GM18867 (cell line): Measurements from ENCODE around the gene PEAK1.
"Not testable (repeated sequence)": the region's sequence is repeated elsewhere in the genome, so short reads cannot be mapped to it uniquely, and the experiment has no call there.

Source experiments
- ATAC-seq: cut with Tn5 transposase; IDR thresholded peaks from one replicate; pipeline ENCODE4 v1.9.1; 2021; ENCODE audit warnings: mild to moderate bottlenecking, moderate library complexity; ENCODE audit not compliant: unreplicated experiment

Gene PEAK1

DNA sequence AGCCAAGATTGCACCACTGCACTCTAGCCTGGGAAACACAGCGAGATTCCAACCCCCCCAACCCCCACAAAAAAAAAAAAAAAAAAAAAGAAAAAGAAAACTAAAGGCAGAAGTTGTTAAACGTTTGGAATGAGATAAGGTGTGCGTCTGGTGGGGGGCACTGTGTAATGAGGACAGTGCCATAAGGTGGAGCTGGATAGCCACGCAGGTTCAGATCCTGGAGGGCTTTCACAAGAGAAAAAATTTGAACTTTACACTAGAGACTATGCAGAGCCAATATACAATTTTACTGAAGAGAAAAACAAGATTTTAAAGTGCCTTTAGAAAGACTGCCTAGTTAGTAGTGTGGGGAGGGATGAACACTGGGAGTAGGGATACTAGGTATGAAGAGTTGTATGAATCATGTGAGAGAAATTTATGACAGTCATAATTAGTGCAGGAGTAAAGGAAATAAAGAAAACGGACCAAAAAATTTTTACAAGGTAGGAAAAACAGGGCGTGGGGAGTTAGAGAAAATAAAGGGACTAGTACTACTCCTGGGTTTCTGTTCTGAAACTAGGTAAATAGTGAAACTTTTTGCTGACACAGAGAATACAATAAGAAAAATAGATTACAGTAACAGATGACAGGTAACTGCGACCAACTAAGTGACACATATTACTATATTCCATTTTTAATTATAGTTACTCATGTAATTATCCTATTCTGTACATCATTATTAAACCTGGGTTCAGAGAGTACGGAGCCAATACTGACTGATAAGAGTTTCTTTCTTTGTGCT is 108.1 kb downstream of the PEAK1 start:
- no peak for ATAC-seq

DNA sequence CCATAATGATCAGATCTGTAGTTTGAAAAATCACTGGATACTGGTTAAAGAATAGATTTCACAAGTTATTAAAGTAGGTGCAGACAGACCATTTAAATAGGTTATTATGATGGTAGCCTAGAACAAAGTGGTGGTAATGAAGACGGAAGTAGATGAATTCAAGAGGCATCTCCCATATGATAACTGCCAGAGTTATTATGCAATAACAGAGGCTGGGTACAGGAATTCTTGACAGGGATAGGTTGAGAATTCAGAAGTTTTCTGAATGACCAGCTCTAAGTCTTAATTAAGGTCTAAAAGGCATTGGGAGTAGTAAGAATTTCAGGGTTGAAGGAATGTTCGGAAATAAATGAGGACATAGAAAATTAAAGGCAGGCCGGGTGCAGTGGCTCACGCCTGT is 108.9 kb downstream of the PEAK1 start:
- ATAC-seq = no peak

DNA sequence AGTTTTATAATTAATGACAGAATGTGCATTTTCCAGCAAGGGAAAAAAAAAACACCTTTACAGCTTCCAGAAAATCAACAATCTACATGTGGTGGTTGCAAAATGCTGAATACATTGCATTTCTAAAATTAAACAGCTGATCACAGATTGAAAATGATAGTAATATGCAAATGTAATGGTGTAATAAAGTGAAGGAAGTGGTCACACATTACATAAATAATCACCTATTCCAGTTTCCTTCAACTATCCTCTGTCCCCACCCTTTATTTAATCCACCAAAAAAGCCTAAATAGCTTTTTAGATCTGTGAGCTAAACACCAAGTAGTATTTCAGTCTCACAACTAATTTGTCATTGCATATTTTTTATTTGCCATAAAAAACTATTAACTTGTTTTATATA is 110.5 kb downstream of the PEAK1 start:
- ATAC-seq = no peak

DNA sequence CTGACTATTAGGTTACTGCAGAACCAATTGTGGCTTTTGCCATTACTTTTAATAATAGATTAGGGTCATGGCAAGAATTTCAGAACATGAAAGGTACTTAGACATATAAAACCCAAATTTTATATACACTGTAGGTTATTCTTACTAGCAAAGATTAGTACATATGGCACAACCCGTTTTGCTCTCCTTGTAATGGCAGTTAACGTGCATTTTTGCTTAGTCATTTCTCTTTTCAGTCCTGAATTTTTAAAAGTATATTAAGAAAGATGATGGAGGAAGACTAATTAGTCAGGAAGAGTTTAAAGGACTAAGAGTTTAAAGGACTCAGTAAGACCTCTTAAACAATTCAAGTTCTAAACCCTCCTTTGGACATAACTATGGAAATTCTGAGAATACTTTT is 114.0 kb downstream of the PEAK1 start:
- no peak for ATAC-seq

DNA sequence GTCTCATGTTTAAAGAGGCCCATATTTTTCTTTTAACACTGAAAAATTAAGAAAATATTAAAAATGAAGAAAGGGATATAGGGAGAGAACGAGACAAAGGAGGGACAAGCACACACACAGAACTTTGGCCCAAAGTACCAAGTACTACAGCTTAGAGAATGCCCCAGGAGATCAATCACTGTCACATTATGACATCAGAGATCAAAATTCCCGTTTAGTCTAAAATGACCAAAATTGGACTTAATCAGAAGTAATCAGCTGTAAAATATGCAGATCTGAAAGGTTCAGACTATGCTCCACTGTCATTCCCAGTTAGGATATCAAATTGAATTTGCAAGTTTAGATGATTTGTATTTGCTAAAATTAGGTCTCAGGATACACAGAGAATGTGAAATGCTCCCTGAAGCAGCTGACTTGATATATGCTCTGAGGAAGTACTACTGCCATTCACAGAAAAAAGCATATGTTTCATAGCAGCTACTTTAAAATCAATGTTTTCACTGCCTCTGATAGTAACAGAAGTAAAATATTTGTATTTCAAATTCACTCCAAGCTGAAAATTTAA is 123.0 kb downstream of the PEAK1 start:
- ATAC-seq = no peak

DNA sequence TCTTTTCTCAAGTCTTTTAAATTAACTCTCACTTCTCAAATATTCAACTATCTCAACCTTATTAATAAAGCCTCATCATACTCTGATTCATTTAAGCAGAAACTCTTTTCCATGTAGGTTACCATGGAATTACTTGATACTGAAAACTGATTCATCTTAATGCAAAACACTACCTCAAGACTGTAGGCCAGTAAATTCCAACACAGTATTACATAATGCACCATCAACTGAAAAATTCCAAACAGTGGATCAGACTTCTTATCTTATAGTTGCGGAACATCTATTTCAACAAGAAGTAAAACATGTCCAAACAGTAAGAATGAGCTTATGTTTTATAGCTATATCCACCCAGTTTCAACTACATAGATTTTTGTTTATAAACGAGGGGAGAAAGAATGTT is 124.5 kb downstream of the PEAK1 start:
- no peak for ATAC-seq

DNA sequence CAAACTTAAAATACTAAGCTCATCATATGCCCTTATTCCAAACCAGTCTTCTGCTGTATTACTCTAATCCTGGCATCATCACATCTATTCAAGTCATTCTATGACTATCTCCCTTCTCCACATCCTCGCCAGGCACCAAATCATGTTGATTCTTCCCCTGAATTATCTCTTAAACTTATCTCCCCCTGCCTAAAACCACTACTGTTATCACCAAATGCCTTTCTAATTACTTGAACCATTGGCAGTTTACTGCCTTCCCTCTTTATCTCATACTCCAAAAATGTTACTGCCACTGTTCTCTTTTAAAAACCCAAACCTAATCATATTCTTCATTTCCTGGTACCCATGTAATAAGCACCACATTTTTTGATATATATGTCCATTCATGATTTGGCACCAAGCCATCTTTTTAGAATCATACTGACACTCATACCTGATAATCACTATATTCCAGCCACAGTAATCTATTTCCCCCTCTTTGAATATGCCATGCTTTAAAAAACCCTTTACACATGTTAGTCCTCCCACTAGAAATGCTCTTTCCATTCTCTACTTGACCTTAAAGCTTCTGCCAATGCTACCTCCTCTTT is 126.8 kb downstream of the PEAK1 start:
- ATAC-seq = no peak

DNA sequence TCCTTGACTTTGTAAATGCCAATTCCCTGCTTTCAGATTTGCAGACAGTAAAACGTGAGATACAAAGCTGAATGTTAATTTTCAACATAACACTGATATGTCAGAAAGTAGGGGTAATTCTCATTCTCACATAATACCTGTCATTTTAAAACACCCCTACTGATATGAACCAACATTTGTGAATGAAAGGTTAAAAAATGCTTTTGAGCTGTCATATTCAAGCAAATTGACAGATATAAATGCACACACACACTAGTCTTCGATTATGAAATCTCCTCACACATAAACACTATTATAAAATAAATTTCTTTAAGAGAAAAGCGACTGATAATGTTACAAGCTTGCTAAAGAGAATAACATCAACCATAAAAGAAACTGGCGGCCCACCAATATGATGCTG is 128.8 kb downstream of the PEAK1 start:
- no peak for ATAC-seq

DNA sequence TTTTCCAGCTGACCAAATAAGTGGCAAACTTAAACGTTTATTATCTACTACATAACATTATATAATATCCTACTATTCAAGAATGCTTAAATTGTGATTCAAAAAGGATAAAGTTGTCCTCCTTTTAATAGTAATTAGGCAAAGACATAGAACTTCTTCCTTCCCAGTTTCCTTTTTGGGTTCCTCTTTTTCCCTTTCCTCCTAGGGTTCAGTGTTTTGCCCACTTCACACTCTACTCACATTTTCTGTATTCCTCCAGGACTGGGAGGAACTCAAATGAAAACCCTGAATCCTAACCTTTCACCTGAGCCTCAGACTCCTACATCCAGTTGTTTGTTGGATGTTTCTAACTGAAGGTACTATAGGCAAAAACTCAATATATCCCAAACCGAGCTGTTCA is 132.5 kb downstream of the PEAK1 start:
- ATAC-seq = no peak

DNA sequence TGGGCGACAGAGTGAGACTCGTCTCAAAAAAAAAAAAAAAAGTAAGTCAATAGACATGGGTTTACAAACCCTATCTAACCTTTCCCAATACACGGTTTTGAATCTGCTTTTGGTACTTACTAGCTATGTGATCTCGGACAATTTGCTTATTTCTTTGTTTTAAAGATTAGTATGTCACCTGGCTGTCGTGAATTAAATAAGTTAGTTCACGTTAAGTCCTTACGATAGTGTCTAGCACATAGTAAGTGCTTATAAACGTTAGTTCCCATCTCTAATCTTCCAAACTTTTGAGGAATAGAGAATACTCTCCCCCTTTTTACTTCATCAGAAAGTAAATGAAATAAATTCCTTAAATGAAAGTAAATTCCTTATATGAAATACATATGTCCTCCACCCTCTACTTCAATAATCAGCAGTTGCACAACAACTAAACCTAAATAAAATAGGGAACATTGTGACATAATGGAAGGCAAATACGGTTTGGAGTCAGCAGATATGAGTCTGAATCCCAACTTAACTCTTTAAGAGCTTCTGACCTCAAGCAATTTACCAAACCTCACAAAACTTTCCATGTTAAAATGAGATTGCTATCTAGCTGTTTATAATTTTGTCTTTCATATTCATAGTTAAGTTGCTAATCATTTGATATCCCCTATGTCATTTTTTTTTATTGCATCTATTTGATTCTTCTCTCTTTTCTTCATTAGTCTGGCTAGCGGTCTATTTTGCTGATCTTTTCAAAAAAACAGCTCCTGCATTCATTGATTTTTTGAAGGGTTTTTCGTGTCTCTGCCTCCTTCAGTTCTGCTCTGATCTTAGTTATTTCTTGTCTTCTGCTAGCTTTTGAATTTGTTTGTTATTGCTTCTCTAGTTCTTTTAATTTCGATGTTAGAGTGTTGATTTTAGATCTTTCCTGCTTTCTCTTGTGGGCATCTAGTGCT is 134.6 kb downstream of the PEAK1 start:
- no peak for ATAC-seq

DNA sequence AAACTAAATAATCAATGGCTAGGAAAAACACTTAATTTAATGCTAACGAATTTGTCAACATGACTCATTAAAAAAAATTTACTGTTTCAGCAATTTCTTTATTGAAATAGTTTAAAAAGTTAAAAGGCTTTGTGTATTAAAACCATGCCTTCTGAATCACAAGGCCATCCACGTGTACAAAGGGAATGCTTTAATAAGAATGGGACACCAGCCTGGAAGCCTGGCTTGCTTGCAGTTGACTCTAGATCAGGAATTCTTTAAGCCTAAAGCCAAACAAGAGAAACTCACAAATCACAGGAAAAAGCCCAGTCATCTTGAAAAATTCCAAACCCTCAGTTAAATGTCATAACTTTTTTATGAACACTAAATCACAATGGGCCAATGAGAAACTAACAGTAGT is 137.6 kb downstream of the PEAK1 start:
- no peak for ATAC-seq

DNA sequence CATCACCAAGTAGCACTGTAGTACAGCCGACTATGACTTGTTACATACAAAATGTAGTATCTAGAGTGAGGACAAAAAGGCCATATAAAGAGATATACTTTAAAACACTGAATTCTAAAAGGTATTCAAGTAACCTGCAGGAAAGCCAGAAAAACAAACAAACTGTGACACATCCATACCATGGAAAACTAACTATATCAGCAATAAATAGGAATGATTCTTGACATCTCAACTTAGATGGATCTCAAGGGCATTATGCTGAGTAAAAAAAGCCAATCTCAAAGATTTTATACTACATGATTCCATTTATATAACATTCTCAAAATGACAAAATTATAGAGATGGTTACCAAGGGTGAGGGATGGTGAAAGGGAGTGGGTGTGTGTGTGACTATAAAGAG is 143.0 kb downstream of the PEAK1 start:
- no peak for ATAC-seq

DNA sequence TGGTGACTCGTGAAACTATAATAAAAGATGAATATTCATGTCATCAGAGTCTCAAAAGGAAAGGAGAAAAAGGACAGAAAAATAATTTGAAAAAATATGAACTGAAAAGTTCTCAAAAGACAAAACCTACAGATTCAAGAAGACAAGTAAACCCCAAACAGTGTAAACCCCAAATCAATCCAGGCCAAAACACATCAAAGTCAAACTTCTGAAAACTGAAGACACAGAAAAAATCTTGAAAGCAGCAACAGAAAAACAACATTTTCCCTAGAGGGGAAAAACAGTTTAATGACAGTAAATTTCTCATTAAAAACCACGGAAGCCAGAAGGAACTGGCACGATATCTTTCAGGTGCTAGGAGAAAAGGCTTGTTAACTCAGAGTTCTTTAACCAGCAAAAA is 143.8 kb downstream of the PEAK1 start:
- ATAC-seq = no peak

DNA sequence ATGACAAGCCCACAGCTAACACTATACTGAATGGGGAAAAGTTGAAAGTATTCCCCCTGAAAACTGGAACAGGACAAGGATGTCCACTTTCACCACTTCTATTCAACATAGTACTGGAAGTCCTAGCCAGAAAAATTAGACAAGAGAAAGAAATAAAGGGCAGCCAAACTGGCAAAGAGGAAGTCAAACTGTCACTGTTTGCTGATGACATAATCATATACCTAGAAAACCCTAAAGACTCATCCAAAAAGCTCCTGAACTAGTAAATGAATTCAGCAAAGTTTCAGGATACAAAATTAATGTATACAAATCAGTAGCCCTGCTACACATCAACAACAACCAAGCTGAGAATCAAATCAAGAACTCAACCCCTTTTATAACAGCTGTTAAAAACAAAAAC is 146.8 kb downstream of the PEAK1 start:
- ATAC-seq = not testable (repeated sequence)

DNA sequence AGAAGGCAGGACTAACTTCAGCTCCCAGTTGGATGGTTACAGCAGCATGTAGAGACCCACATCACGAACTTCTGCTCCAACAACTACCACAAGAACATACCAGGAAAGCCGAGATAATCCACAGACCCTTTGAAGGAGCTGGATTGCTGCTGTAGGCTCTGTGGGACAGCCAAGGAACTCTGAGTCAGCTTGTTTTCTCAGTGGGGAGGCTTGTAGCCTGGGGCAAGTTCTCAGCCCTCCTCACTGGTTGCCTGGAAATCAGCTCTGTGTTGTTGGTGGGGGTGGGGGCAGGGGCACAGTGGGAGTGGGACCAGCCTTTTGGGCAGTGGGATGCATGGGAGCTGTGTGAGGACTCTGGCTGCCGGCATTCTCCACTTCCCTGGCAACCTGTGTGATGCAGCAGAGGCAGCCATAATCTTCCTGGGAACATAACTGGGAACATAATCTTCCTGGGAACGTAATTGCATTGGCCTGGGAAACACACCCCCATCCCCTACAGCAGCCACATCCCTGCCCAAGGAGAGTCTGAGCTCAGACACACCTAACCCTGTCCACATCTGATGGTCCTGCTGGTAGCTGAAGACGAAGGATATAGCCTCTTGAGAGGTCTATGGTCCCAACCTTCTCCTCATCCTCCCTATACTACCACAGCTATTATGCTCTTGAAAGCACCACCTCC is 153.1 kb downstream of the PEAK1 start:
- ATAC-seq = no peak

DNA sequence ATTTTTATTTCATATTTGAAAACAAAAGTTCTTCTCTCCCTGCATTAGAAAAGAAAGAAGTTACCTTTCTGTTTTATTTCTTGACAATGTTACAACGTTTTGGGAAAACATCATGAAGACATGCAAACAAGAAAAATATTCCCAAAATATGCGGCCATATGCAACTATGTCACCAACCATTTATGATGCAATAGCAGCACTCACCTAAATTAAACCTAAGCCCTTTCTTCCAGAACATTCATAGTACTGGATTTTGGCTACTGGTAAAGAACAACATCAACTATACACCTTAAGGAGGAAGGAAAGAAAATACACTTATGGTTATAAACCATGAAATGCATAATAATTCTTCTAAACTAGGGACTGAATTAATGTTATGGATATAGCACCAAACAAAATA is 164.5 kb downstream of the PEAK1 start:
- no peak for ATAC-seq

DNA sequence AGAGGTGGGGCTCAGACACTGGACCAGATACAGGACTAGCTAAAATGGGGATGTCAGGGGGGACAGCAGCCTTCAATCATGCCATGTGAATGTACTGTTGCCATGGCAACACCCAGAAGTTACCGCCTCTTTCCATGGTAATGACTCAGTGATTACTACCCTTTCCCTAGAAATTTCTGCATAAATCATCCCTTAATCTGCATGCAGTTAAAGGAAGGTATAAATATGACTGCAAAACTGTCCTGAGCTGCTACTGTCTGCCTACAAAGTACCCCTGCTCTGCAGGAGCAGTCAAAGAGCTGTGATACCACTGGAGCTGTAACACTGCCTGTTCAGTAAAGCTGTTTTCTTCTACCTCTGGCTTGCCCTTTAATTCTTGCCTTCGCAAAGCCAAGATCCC is 168.2 kb downstream of the PEAK1 start:
- no peak for ATAC-seq

DNA sequence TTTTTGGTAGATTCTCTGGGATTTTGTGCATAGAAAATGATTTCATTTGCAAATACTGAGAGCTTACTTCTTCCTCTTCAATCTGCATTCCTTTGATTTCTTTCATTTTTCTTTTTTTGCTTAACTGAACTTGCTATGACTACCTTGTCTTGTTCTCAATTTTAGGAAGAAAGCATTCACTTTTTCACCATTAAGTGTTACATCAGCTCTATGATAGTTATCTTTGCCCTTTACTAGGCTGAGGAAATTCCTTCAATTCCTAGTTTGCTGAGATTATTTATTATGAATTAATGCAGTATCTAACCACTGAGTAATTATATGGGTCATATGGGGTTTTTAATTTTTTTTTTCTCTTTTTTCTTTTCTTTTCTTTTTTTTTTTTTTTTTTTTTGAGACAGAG is 172.8 kb downstream of the PEAK1 start:
- no peak for ATAC-seq

DNA sequence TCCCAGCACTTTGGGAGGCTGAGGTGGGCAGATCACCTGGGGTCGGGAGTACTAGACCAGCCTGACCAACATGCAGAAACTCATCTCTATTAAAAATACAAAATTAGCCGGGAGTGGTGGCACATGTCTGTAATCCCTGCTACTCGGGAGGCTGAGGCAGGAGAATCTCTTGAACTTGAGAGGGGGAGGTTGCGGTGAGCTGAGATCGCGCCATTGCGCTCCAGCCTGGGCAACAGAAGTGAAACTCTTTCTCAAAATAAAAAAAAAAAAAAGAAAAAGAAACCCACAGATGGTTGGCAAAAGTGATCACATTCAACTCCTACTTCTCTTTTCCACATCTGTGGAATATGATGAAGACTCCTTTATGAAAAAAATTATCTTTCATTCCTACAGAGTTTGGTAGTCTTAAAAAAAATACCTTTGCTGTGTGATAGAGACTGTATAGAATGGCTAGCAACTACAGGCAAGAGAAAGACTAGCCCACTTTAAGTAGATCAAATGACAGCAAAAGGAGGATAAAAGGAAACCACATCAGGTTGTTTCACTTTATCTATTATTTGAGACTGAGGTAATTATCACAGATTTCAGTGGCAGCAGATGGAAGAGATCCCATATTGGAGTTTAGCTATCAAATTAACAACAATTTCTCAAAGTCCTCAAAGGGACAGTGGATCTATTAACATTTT is 176.0 kb downstream of the PEAK1 start:
- no peak for ATAC-seq

DNA sequence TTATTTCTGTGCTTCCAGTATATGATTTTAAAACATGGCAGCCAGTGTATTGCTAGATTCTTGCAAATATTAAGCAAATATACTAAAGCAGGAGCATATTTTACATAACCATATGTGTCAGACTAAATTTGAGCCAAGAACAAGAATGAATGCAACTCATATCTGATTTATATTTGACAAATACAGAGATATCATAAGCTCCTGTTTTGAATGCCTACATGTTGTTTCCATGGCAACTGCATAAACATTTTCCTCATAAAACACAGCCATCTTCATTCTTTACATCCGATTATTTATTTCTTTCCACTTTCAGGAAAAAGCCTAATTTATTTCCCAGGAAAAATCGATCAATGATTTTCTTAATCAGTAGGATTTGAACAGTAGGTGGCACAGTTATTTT is 176.8 kb downstream of the PEAK1 start:
- ATAC-seq = no peak
